ENCODE results near the gene LKAAEAR1.

DNA sequence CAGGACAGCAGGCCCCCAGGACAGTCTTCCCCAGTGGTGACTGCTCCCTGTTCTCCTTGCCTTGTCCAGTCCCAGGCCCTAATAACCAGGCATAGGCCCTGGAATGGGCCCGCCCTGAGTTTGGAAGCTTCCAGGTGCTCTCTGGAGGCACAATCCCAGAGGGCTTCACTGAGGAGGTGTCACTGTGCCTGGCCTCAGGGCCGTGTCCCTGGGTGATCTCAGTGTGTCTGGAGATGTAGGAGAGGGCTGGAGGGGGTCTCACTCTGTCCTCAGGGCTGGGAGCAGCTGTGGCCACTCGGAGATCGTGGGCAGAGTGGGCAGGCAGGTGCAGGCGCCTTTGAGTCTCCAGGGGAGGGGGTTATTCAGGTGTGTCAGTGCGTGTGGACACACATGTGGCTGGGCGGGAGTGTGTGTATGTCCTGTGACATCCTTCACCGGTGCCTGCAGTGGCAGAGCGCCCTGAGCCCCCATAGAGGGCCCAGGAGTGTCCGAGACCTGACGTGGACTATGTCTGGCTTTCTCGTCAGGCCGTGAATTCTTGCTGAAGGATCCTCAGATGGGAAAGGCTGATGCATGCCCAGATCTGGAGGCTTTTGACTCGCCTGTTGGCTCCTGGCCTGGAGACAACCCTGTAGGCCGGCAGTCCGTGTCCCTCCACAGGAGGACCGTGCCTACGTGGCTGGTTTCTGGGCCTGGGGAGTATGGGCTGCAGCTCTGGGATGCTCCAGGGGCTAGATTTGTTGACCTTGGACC, 28.7 kb upstream of the LKAAEAR1 start:
- TF ChIP-seq, protein P1, sequence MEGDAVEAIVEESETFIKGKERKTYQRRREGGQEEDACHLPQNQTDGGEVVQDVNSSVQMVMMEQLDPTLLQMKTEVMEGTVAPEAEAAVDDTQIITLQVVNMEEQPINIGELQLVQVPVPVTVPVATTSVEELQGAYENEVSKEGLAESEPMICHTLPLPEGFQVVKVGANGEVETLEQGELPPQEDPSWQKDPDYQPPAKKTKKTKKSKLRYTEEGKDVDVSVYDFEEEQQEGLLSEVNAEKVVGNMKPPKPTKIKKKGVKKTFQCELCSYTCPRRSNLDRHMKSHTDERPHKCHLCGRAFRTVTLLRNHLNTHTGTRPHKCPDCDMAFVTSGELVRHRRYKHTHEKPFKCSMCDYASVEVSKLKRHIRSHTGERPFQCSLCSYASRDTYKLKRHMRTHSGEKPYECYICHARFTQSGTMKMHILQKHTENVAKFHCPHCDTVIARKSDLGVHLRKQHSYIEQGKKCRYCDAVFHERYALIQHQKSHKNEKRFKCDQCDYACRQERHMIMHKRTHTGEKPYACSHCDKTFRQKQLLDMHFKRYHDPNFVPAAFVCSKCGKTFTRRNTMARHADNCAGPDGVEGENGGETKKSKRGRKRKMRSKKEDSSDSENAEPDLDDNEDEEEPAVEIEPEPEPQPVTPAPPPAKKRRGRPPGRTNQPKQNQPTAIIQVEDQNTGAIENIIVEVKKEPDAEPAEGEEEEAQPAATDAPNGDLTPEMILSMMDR (IDR thresholded peaks at IDR 0.05): no peak
- no peak for TF ChIP-seq POLR2A (IDR thresholded peaks at IDR 0.05)

Measured in body of pancreas (tissue), 4 donors.